Right ventricle myocardium inferior (tissue), 1 donor: ENCODE data around the gene IBTK. TPM values are rescaled to one million over a fixed set of nuclear protein-coding genes. Genes with fewer than 3 reads are reported as not detected.
"Not testable (repeated sequence)": the region's sequence is repeated elsewhere in the genome, so short reads cannot be mapped to it uniquely, and the experiment has no call there.

Source experiments
- ATAC-seq: fragments of 200-7000 bp; cut with Tn5 transposase; one replicate; pipeline ENCODE4 v1.9.1; 2020; ENCODE audit warnings: mild to moderate bottlenecking, moderate library complexity
- DNase-seq: peaks from one replicate; pipeline ENCODE4 v3.0.0; 2021; ENCODE audit errors: missing footprints
- intact Hi-C: fragments of 100-400 bp; cut with DNase I; formaldehyde crosslinking; loops from one replicate; pipeline ENCODE4 v1.11.0; 2022
- long read RNA-seq: library from polyadenylated mRNA; unstranded; transcript quantifications from one replicate; pipeline ENCODE4 v2.0.0, GENCODE V29; 2021
- total RNA-seq: library from RNA; stranded (reverse); fragmentation: NEBNext Ultra II Directional; extraction: Animal tissue kit (Norgen Biotek cat#: 25700); gene quantifications from one replicate; pipeline ENCODE4 v1.2.1, GENCODE V29; 2021
- donor health status: DM: no; HTN: yes; CAD: no; lungs with severe emphysema.

IBTK gene, protein sequence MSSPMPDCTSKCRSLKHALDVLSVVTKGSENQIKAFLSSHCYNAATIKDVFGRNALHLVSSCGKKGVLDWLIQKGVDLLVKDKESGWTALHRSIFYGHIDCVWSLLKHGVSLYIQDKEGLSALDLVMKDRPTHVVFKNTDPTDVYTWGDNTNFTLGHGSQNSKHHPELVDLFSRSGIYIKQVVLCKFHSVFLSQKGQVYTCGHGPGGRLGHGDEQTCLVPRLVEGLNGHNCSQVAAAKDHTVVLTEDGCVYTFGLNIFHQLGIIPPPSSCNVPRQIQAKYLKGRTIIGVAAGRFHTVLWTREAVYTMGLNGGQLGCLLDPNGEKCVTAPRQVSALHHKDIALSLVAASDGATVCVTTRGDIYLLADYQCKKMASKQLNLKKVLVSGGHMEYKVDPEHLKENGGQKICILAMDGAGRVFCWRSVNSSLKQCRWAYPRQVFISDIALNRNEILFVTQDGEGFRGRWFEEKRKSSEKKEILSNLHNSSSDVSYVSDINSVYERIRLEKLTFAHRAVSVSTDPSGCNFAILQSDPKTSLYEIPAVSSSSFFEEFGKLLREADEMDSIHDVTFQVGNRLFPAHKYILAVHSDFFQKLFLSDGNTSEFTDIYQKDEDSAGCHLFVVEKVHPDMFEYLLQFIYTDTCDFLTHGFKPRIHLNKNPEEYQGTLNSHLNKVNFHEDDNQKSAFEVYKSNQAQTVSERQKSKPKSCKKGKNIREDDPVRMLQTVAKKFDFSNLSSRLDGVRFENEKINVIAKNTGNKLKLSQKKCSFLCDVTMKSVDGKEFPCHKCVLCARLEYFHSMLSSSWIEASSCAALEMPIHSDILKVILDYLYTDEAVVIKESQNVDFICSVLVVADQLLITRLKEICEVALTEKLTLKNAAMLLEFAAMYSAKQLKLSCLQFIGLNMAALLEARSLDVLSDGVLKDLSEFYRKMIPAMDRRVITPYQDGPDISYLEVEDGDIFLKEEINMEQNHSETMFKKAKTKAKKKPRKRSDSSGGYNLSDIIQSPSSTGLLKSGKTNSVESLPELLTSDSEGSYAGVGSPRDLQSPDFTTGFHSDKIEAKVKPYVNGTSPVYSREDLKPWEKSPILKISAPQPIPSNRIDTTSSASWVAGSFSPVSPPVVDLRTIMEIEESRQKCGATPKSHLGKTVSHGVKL (N-terminal part only)
- 27.6 TPM for total RNA-seq
- long read RNA-seq, full-length matches to known transcripts = 5 of 8 reads
- long read RNA-seq, partial matches to known transcripts = 0 of 8 reads
- long read RNA-seq, other reads (novel, unspliced or antisense) = 3 of 8 reads

GRCh38 chr6:82247505-82248272 lies at the start of gene IBTK:
Gene IBTK (minus strand): TSS chr6:82247744. CDS start chr6:82240486, 7,258 bp downstream.
- peak; percentile 99 for ATAC-seq
- peak; percentile 96 for DNase-seq
- intact Hi-C loops = loop anchor here (2.0 to 5.0 kb wide), 2 partner anchors 820 to 945 kb away; partner anchors contain the start of genes DOP1A, PGM3, RWDD2A and UBE3D

- no peak for ATAC-seq
- DNase-seq = no peak
- intact Hi-C loops = no loop called here
Observed at GRCh38 chr6:82283771-82284410, 36.3 kb upstream of the IBTK start.

- ATAC-seq, DNase-seq, intact Hi-C loops: not testable (repeated sequence)
Observed at GRCh38 chr6:82281550-82281949, 34.0 kb upstream of the IBTK start.

- ATAC-seq (no peak), DNase-seq (no peak)
- intact Hi-C loops = no loop called here
Observed at GRCh38 chr6:82277686-82278085, 30.1 kb upstream of the IBTK start.

GRCh38 chr6:82275686-82276085 lies 28.1 kb upstream of the IBTK start:
- DNase-seq (no peak), ATAC-seq (no peak)
- intact Hi-C loops = no loop called here

- no peak for DNase-seq
- ATAC-seq = no peak
- intact Hi-C loops = no loop called here
Observed at GRCh38 chr6:82273295-82273694, 25.8 kb upstream of the IBTK start.

GRCh38 chr6:82270881-82271635 lies 23.5 kb upstream of the IBTK start:
- DNase-seq = no peak
- intact Hi-C loops = loop anchor here (2.0 kb wide), 1 partner anchor 786 kb away; no protein-coding TSS in a partner anchor
- ATAC-seq = no peak

- ATAC-seq = no peak
- intact Hi-C loops = no loop called here
- no peak for DNase-seq
Observed at GRCh38 chr6:82268301-82268846, 20.8 kb upstream of the IBTK start.

DNA sequence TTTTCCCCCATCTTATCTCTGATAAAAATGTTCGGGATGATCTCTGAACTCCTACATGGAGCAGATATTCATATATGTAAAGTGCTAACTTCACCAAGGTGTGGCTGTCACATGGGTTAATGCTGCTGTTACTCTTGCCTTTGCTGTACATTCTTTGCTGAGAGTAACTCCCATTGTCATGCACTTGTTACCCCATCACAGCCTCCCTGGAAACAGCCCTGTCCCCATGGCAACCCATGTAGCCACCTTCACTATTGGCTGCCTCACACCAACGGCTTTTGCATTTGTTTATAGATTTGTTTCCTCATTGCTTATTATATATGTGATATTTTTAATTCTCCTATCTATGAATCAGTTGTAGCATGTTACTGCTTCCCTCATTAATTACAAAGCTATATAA lies 17.3 kb upstream of the IBTK start:
- intact Hi-C loops = no loop called here
- DNase-seq (no peak), ATAC-seq (no peak)

- intact Hi-C loops = no loop called here
- DNase-seq (no peak), ATAC-seq (no peak)
Observed at GRCh38 chr6:82264321-82264720, 16.8 kb upstream of the IBTK start.

GRCh38 chr6:82263916-82264315 lies 16.4 kb upstream of the IBTK start:
- intact Hi-C loops = no loop called here
- DNase-seq = no peak
- ATAC-seq = no peak

DNA sequence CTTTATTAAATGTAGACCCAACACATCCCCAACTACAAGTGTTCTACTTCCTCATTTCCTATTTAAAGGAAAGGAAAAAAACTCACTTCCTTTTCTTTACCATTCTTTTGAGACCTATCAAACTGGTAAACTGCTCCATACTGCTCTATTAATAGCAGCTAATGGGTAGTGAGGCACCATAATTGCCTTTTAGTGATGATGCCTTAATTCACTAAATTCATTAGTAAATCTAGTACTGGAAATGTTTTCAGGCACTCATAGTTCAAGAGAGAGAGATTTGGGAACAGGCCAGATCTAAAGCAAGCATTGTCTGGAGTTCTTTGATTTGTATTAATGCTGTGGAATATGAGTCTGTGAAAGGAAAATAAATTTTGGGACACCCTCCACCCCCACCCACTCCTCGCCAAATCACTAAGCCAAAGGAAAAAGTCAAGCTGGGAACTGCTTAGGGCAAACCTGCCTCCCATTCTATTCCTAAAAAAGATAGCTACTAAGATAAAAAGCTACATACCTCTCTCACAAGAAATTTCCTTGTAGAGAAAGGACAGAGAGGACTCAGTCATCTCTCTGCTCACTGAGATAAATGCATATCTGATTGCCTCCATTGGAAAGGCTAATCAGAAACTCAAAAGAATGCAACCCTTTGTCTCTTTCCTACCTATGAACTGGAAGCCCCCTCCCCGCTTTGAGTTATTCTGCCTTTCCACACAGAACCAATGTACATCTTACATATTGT lies 13.6 kb upstream of the IBTK start:
- ATAC-seq (no peak), DNase-seq (no peak)
- intact Hi-C loops = no loop called here

- no peak for ATAC-seq
- DNase-seq = no peak
- intact Hi-C loops = no loop called here
Observed at GRCh38 chr6:82259389-82259788, 11.8 kb upstream of the IBTK start.

DNA sequence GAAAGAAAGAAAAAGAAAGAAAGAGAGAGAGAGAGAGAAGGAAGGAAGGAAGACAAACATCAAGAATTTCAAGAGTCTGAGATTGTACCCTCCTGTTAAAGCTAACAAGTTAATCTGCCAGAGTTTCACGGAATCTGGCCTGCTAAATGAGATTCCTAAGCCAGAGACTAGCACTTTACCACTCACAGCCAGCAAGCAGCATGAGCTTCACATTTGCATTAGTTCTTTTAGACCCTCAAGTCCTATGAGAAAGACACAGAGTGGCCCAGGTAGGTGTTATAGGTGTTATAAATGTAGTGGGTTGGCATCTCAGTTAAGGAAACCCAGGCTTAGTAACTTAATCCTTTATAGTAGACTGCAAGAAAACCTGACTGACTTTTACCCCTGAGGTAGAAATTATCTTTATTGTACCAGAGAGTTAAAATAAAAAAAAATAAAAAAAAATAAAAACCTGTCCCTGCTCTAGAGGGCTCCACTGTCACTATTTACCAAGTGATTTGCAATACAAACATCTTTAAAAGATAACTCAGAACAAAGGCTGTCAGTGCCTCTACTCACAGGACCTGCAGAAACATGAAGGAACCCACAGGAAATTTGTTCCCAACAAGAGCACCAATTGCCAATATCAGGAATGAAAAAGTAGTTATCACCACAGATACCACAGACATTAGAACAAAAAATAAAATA lies 9.7 kb upstream of the IBTK start:
- ATAC-seq (no peak), DNase-seq (no peak)
- intact Hi-C loops = no loop called here

DNA sequence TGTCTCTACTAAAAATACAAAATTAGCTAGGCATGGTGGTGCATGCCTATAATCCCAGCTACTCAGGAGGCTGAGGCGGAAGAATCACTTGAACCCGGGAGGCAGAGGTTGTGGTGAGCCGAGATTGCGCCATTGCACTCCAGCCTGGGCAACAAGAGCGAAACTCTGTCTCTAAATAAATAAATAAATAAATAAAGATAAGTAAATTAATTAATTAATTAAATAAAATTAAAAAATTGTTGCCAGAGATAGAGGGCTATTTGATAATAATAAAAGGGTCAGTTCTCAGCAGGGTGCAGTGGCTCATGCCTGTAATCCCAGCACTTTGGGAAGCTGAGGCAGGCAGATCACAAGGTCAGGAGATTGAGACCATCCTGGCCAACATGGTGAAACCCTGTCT lies 7.2 kb upstream of the IBTK start:
- intact Hi-C loops = loop anchor here (5.0 kb wide), 1 partner anchor 803 kb away; no protein-coding TSS in a partner anchor
- DNase-seq, ATAC-seq: not testable (repeated sequence)
